Endothelial cell of umbilical vein (primary cell): ENCODE measurements around the gene ASTN1. TPM values are rescaled to one million over a fixed set of nuclear protein-coding genes. Genes with fewer than 3 reads are reported as not detected.

Experiments
- BruUV-seq: library from RNA; stranded (reverse); fragments of 400-500 nt; replicated peaks from 2 replicates; lab custom pipeline; 2021; lab: Mats Ljungman, UMichigan
- CTCF ChIA-PET: fragments of 300-600, 350-600 bp; sonication (Branson Sonifier 250); formaldehyde crosslinking; loops from one replicate; lab custom pipeline; 2021; ENCODE audit warnings: antibody characterized with exemption, inconsistent platforms; lab: Charles Lee
- POLR2A ChIA-PET: fragments of 300-600, 350-600 bp; sonication (Branson Sonifier 250); formaldehyde crosslinking; loops from one replicate; lab custom pipeline; 2021; ENCODE audit warnings: antibody characterized with exemption, inconsistent platforms; lab: Charles Lee
- DNase-seq: peaks from one replicate; pipeline ENCODE4 v3.0.0-alpha.2; 2011; ENCODE audit warnings: low read depth, low spot score
- FAIRE-seq: peaks from 2 replicates; lab custom pipeline; 2011; peaks lifted over from hg19 to GRCh38; lab: Jason Lieb, UNC
- H2AFZ ChIP-seq: 2 replicates; pipeline ENCODE4 v1.6.0; 2012; ENCODE audit warnings: low read depth, low read length, control low read depth, inconsistent platforms
- H3K27ac ChIP-seq: 2 replicates; pipeline ENCODE4 v1.5.1; 2011; ENCODE audit warnings: low read depth, mild to moderate bottlenecking, control low read depth, low read length, moderate library complexity; ENCODE audit not compliant: insufficient read depth
- H3K27me3 ChIP-seq, 2 experiments: 2 replicates each; pipeline versions ENCODE4 v1.6.0 to v1.6.1; 2011; ENCODE audit warnings: low read length in 2 of 2, mixed read lengths in 1 of 2; ENCODE audit not compliant: control insufficient read depth in 2 of 2, insufficient read depth in 2 of 2
- H3K36me3 ChIP-seq, 2 experiments: 2 replicates in 1 of 2; 3 replicates in 1 of 2; pipeline ENCODE4 v1.5.1; 2011; ENCODE audit warnings: low read length in 2 of 2, mild to moderate bottlenecking in 1 of 2, moderate library complexity in 1 of 2; ENCODE audit not compliant: control insufficient read depth in 2 of 2, insufficient read depth in 2 of 2; ENCODE audit errors: extremely low read depth in 1 of 2
- H3K4me1 ChIP-seq: 3 replicates; pipeline ENCODE4 v1.5.1; 2011; ENCODE audit warnings: mild to moderate bottlenecking, low read length; ENCODE audit not compliant: control insufficient read depth, insufficient read depth; ENCODE audit errors: extremely low read depth
- H3K4me2 ChIP-seq: 2 replicates; pipeline ENCODE4 v1.6.1; 2011; ENCODE audit warnings: low read length, control low read depth, mixed read lengths; ENCODE audit not compliant: insufficient read depth
- H3K4me3 ChIP-seq, 3 experiments: fragments of 200-600 bp in 1 of 3; sonication (generic), shearing (Covaris generic) in 1 of 3; replicated peaks in 1 of 3; 2 replicates each; pipeline ENCODE4 v1.5.1; 2011 to 2016; ENCODE audit warnings: control low read depth in 3 of 3, low read length in 3 of 3, mild to moderate bottlenecking in 2 of 3, inconsistent platforms in 1 of 3, low read depth in 1 of 3, moderate library complexity in 1 of 3; ENCODE audit not compliant: insufficient read depth in 1 of 3
- H3K79me2 ChIP-seq: 2 replicates; pipeline ENCODE4 v1.6.0; 2012; ENCODE audit warnings: low read length, inconsistent platforms; ENCODE audit not compliant: control insufficient read depth, insufficient read depth
- H3K9ac ChIP-seq: replicated peaks from 2 replicates; pipeline ENCODE3; 2011; ENCODE audit warnings: low read length, control low read depth; ENCODE audit not compliant: insufficient read depth; ENCODE audit errors: extremely low read depth
- H3K9me1 ChIP-seq: replicated peaks from 3 replicates; pipeline ENCODE4 v1.6.0; 2011; ENCODE audit warnings: mild to moderate bottlenecking, low read length; ENCODE audit not compliant: control insufficient read depth, insufficient read depth; ENCODE audit errors: extremely low read depth
- H3K9me3 ChIP-seq: replicated peaks from 2 replicates; pipeline ENCODE4 v1.5.1; 2012; ENCODE audit warnings: low read length, inconsistent platforms; ENCODE audit not compliant: control insufficient read depth, insufficient read depth
- H4K20me1 ChIP-seq: replicated peaks from 2 replicates; pipeline ENCODE3; 2011; ENCODE audit warnings: mild to moderate bottlenecking, low read length; ENCODE audit not compliant: control insufficient read depth, insufficient read depth; ENCODE audit errors: extremely low read depth
- CTCF ChIP-seq, 2 donors: IDR thresholded peaks; 1 replicate in 1 of 2; 2 replicates in 1 of 2; pipeline ENCODE4 v1.5.1; 2011; ENCODE audit warnings: low read length in 2 of 2, mild to moderate bottlenecking in 2 of 2, moderate library complexity in 2 of 2, control low read depth in 1 of 2, inconsistent platforms in 1 of 2, low read depth in 1 of 2; ENCODE audit not compliant: insufficient read depth in 1 of 2; ENCODE audit errors: extremely low read depth in 1 of 2
- EZH2 ChIP-seq: IDR thresholded peaks from 2 replicates; pipeline ENCODE4 v1.6.1; 2012; ENCODE audit warnings: borderline replicate concordance, low read depth, mild to moderate bottlenecking, moderate library complexity, low read length, inconsistent platforms; ENCODE audit not compliant: severe bottlenecking
- FOS ChIP-seq: IDR thresholded peaks from 2 replicates; pipeline ENCODE4 v1.6.1; 2011; ENCODE audit warnings: mild to moderate bottlenecking, low read length, moderate library complexity, borderline replicate concordance; ENCODE audit not compliant: insufficient read depth
- GATA2 ChIP-seq: IDR thresholded peaks from 2 replicates; pipeline ENCODE4 v1.7.0; 2011; ENCODE audit warnings: low read depth, mild to moderate bottlenecking, moderate library complexity, mixed read lengths, low read length; ENCODE audit not compliant: insufficient read length, insufficient read depth
- JUN ChIP-seq: IDR thresholded peaks from 2 replicates; pipeline ENCODE4 v1.6.1; 2011; ENCODE audit warnings: borderline replicate concordance, low read depth; ENCODE audit not compliant: insufficient read length, insufficient read depth
- MAX ChIP-seq: IDR thresholded peaks from 2 replicates; pipeline ENCODE4 v1.6.1; 2011; ENCODE audit not compliant: insufficient read depth, insufficient read length
- MYC ChIP-seq: IDR thresholded peaks from one replicate; pipeline ENCODE4 v1.6.1; 2011; ENCODE audit warnings: mild to moderate bottlenecking, low read depth, low read length
- POLR2A ChIP-seq: IDR thresholded peaks from 2 replicates; pipeline ENCODE4 v1.6.1; 2012; ENCODE audit warnings: low read depth, mild to moderate bottlenecking, control low read depth, low read length
- POLR2AphosphoS5 ChIP-seq: IDR thresholded peaks from 2 replicates; pipeline ENCODE4 v1.6.1; 2012; ENCODE audit warnings: low read depth, mild to moderate bottlenecking, control low read depth, low read length, moderate library complexity; ENCODE audit not compliant: insufficient read depth
- dilution Hi-C: fragments of 300-500 bp; cut with MboI; formaldehyde crosslinking; loops from one replicate; pipeline ENCODE4 v1.15.0; 2019; ENCODE audit warnings: low sequenced_read_pairs; ENCODE audit not compliant: extremely low pct_ligation_motif_present
- intact Hi-C: fragments of 100-400 bp; cut with micrococcal nuclease; formaldehyde crosslinking; loops from one replicate; pipeline ENCODE4 v1.10.0; 2022
- polyA plus RNA-seq, 4 experiments: library from polyadenylated mRNA; depleted of rRNA in 3 of 4; stranded (reverse) in 3 of 4; unstranded in 1 of 4; fragments of >200 nt; gene quantifications; 2 replicates each; pipeline versions ENCODE4 v1.2.1 to v1.2.3, GENCODE V29; 2011 to 2012; ENCODE audit warnings: missing spikeins in 1 of 4
- total RNA-seq: library from RNA; stranded (reverse); gene quantifications from 2 replicates; pipeline ENCODE4 v1.2.3, GENCODE V29; 2021

Gene ASTN1
- total and polyA plus RNA-seq, 2 donors (not counting 3 experiments of a cell fraction or from before 2014, with no cell fraction given) = 0.04 TPM; not detected in 1

- dilution Hi-C loops = no loop called here
- H3K4me3 ChIP-seq = no peak overlapping the region
- no peak overlapping the region for H3K27ac ChIP-seq
- no peak for DNase-seq
- no peak overlapping the region for H3K9ac ChIP-seq
- no peaks in the 10 kb centered on the region for H3K79me2 ChIP-seq
- no peaks in the 10 kb centered on the region for H3K36me3 ChIP-seq
- ChIA-PET POLR2A (no interaction called here), CTCF (no interaction called here)
- no peak for FAIRE-seq
- TF ChIP-seq MYC (no peak), POLR2AphosphoS5 (no peak), CTCF (IDR thresholded peaks at IDR 0.05; ENCODE audit: extremely low read depth in 1 of 2, insufficient read depth in 1 of 2, low read depth in 1 of 2, low read length in 2 of 2) (no peak), EZH2 (no peak)
- no peaks in the 10 kb centered on the region for H4K20me1 ChIP-seq
- no peaks in the 10 kb centered on the region for H3K27me3 ChIP-seq
- H2AFZ ChIP-seq = no peak overlapping the region
- no peak overlapping the region for H3K4me2 ChIP-seq
- no peaks in the 10 kb centered on the region for H3K9me1 ChIP-seq
- no peaks in the 10 kb centered on the region for H3K9me3 ChIP-seq
- intact Hi-C loops = no loop called here
- no TSS peak for BruUV-seq
- H3K4me1 ChIP-seq = no peaks in the 10 kb centered on the region
These were observed 161.6 kb downstream of the ASTN1 start for GRCh38 chr1:177002891-177003290.

GRCh38 chr1:177001556-177001955 is 163.0 kb downstream of the ASTN1 start:
- no peaks in the 10 kb centered on the region for H3K4me1 ChIP-seq
- ChIA-PET CTCF (no interaction called here), POLR2A (no interaction called here)
- H3K4me2 ChIP-seq = no peak overlapping the region
- intact Hi-C loops = no loop called here
- no peak for DNase-seq
- no peak overlapping the region for H3K9ac ChIP-seq
- no peaks in the 10 kb centered on the region for H3K36me3 ChIP-seq
- BruUV-seq = no TSS peak
- no peaks in the 10 kb centered on the region for H4K20me1 ChIP-seq
- no peaks in the 10 kb centered on the region for H3K9me1 ChIP-seq
- H3K27ac ChIP-seq = no peak overlapping the region
- H2AFZ ChIP-seq = no peak overlapping the region
- H3K9me3 ChIP-seq = no peaks in the 10 kb centered on the region
- H3K79me2 ChIP-seq = no peaks in the 10 kb centered on the region
- FAIRE-seq = no peak
- no peak overlapping the region for H3K4me3 ChIP-seq
- no peaks in the 10 kb centered on the region for H3K27me3 ChIP-seq
- TF ChIP-seq MYC (no peak), FOS (no peak), JUN (no peak), EZH2 (no peak), GATA2 (no peak), POLR2A (no peak), MAX (no peak), CTCF (IDR thresholded peaks at IDR 0.05; ENCODE audit: extremely low read depth in 1 of 2, insufficient read depth in 1 of 2, low read depth in 1 of 2, low read length in 2 of 2) (no peak), POLR2AphosphoS5 (no peak)
- dilution Hi-C loops = no loop called here
